Natural killer cell treated with Interleukin-12 subunit alpha and Interleukin-12 subunit beta and Interleukin-15 and Interleukin-18, amount 100 ng/mL, for 72 hours (primary cell): ENCODE measurements around the gene MIA2. TPM values are rescaled to one million over a fixed set of nuclear protein-coding genes. Genes with fewer than 3 reads are reported as not detected.
"Not testable (repeated sequence)": the region's sequence is repeated elsewhere in the genome, so short reads cannot be mapped to it uniquely, and the experiment has no call there.

Experiments used
- ATAC-seq, 2 donors: fragments of 150-1000 bp; cut with Tn5 transposase in 1 of 2; sonication (Bioruptor Pico), chemical (Tn5 transposase) in 1 of 2; 2 replicates each; pipeline ENCODE4 v1.10.0; 2021
- DNase-seq: peaks from one replicate; pipeline ENCODE4 v3.0.0; 2022; ENCODE audit warnings: low spot score
- H3K27ac Mint-ChIP-seq, 2 donors: 1 replicate in 1 of 2; 2 replicates in 1 of 2; pipeline ENCODE4 v1.8.0; 2022; ENCODE audit warnings: mixed read lengths in 2 of 2, mild to moderate bottlenecking in 1 of 2, moderate library complexity in 1 of 2
- H3K27me3 Mint-ChIP-seq, 2 donors: 1 replicate in 1 of 2; 2 replicates in 1 of 2; pipeline ENCODE4 v1.8.0; 2022; ENCODE audit warnings: mixed read lengths in 2 of 2
- H3K36me3 Mint-ChIP-seq: one replicate; pipeline ENCODE4 v1.8.0; 2022; ENCODE audit warnings: mixed read lengths
- H3K4me1 Mint-ChIP-seq, 2 donors: 1 replicate in 1 of 2; 2 replicates in 1 of 2; pipeline ENCODE4 v1.8.0; 2022; ENCODE audit warnings: low read depth in 2 of 2, mixed read lengths in 2 of 2, mild to moderate bottlenecking in 1 of 2
- H3K4me3 Mint-ChIP-seq: one replicate; pipeline ENCODE4 v1.8.0; 2022; ENCODE audit warnings: mixed read lengths
- H3K9me3 Mint-ChIP-seq: 2 replicates; pipeline ENCODE4 v1.8.0; 2022; ENCODE audit warnings: mixed read lengths
- total RNA-seq, 2 donors: library from RNA; stranded (reverse); gene quantifications; one replicate each; pipeline ENCODE4 v1.2.3, GENCODE V29; 2022

Gene MIA2
- total RNA-seq, 2 donors from 2014 or later, result 26.1 to 26.9 TPM

- H3K4me1 Mint-ChIP-seq, result peaks cover 33 to 36% of the 10 kb centered on the region in 2 donors
- H3K27ac Mint-ChIP-seq, result not testable (repeated sequence)
- H3K36me3 Mint-ChIP-seq, result peaks cover 27% of the 10 kb centered on the region
These were observed 125.4 kb downstream of the MIA2 start for GRCh38 chr14:39359069-39359468.

GRCh38 chr14:39360316-39360715 is 126.6 kb downstream of the MIA2 start:
- Mint-ChIP-seq H3K36me3 (peaks cover 35% of the 10 kb centered on the region), H3K9me3 (peaks cover 4% of the 10 kb centered on the region), H3K27me3 (no peaks in the 10 kb centered on the region), H3K27ac (no peak overlapping the region), H3K4me1 (peaks cover 33 to 36% of the 10 kb centered on the region in 2 donors), H3K4me3 (no peak overlapping the region)
- DNase-seq (no peak), ATAC-seq (no peak)

More at GRCh38 chr14:39359069-39359468, 125.4 kb downstream of the MIA2 start:
- ATAC-seq, DNase-seq, H3K27me3 Mint-ChIP-seq, H3K4me3 Mint-ChIP-seq, H3K9me3 Mint-ChIP-seq: not testable (repeated sequence)

- not testable (repeated sequence) for H3K9me3 Mint-ChIP-seq, DNase-seq, ATAC-seq, H3K27ac Mint-ChIP-seq, H3K27me3 Mint-ChIP-seq, H3K4me3 Mint-ChIP-seq
- H3K4me1 Mint-ChIP-seq, result peaks cover 29 to 37% of the 10 kb centered on the region in 2 donors
- H3K36me3 Mint-ChIP-seq, result peaks cover 42% of the 10 kb centered on the region
These were observed 127.8 kb downstream of the MIA2 start for GRCh38 chr14:39361556-39361955.

GRCh38 chr14:39364509-39364908 is 130.8 kb downstream of the MIA2 start:
- H3K9me3 Mint-ChIP-seq, result peaks cover 6% of the 10 kb centered on the region
- peaks cover 35% of the 10 kb centered on the region for H3K36me3 Mint-ChIP-seq
- no peak for DNase-seq
- H3K4me1 Mint-ChIP-seq, result peaks cover 26 to 28% of the 10 kb centered on the region in 2 donors
- no peak overlapping the region for H3K27ac Mint-ChIP-seq
- H3K4me3 Mint-ChIP-seq, result no peak overlapping the region
- no peaks in the 10 kb centered on the region for H3K27me3 Mint-ChIP-seq
- ATAC-seq, result no peak

GRCh38 chr14:39365354-39365753 is 131.6 kb downstream of the MIA2 start:
- Mint-ChIP-seq H3K36me3 (peaks cover 36% of the 10 kb centered on the region), H3K4me3 (no peak overlapping the region), H3K4me1 (peaks cover 22 to 26% of the 10 kb centered on the region in 2 donors), H3K27me3 (no peaks in the 10 kb centered on the region), H3K9me3 (peaks cover 6% of the 10 kb centered on the region), H3K27ac (no peak overlapping the region)
- DNase-seq (no peak), ATAC-seq (no peak)

- H3K36me3 Mint-ChIP-seq, result peaks cover 42% of the 10 kb centered on the region
These were observed 133.0 kb downstream of the MIA2 start for GRCh38 chr14:39366460-39367386.

GRCh38 chr14:39367387-39367751 is 133.7 kb downstream of the MIA2 start:
- DNase-seq, result no peak
- peaks cover 11 to 12% of the 10 kb centered on the region in 2 donors for H3K4me1 Mint-ChIP-seq
- peaks cover 39% of the 10 kb centered on the region for H3K36me3 Mint-ChIP-seq
- no peak overlapping the region for H3K4me3 Mint-ChIP-seq
- no peak for ATAC-seq
- no peak overlapping the region for H3K27ac Mint-ChIP-seq
- H3K27me3 Mint-ChIP-seq, result no peaks in the 10 kb centered on the region
- H3K9me3 Mint-ChIP-seq, result peaks cover 6% of the 10 kb centered on the region

More at GRCh38 chr14:39366460-39367386, 133.0 kb downstream of the MIA2 start:
- H3K4me3 Mint-ChIP-seq, result no peak overlapping the region
- H3K27me3 Mint-ChIP-seq, result no peaks in the 10 kb centered on the region
- peaks cover 13 to 15% of the 10 kb centered on the region in 2 donors for H3K4me1 Mint-ChIP-seq
- DNase-seq (no peak), ATAC-seq (peak in 1 of 2 donors; percentile 27)
- peaks cover 6% of the 10 kb centered on the region for H3K9me3 Mint-ChIP-seq
- H3K27ac Mint-ChIP-seq, result no peak overlapping the region

- no peaks in the 10 kb centered on the region for H3K27me3 Mint-ChIP-seq
- no peak for ATAC-seq
- peaks cover 7% of the 10 kb centered on the region in 2 donors for H3K4me1 Mint-ChIP-seq
- no peak for DNase-seq
- H3K9me3 Mint-ChIP-seq, result peaks cover 6% of the 10 kb centered on the region
- H3K36me3 Mint-ChIP-seq, result peaks cover 37% of the 10 kb centered on the region
- peak overlapping the region in 1 of 2 donors; percentile 45 for H3K27ac Mint-ChIP-seq
- no peak overlapping the region for H3K4me3 Mint-ChIP-seq
These were observed 134.7 kb downstream of the MIA2 start for GRCh38 chr14:39368261-39368959.

- peaks cover 31% of the 10 kb centered on the region for H3K36me3 Mint-ChIP-seq
These were observed 135.3 kb downstream of the MIA2 start for GRCh38 chr14:39369029-39369428.

GRCh38 chr14:39370415-39370814 is 136.7 kb downstream of the MIA2 start:
- ATAC-seq (no peak), DNase-seq (no peak)
- Mint-ChIP-seq H3K4me3 (no peak overlapping the region), H3K4me1 (peaks cover 7% of the 10 kb centered on the region in 2 donors), H3K36me3 (peaks cover 20% of the 10 kb centered on the region), H3K27ac (no peak overlapping the region), H3K27me3 (no peaks in the 10 kb centered on the region), H3K9me3 (peaks cover 2% of the 10 kb centered on the region)

More at GRCh38 chr14:39369029-39369428, 135.3 kb downstream of the MIA2 start:
- H3K9me3 Mint-ChIP-seq, result peaks cover 3% of the 10 kb centered on the region
- DNase-seq, result no peak
- no peaks in the 10 kb centered on the region for H3K27me3 Mint-ChIP-seq
- peak overlapping the region in 1 of 2 donors; percentile 45 for H3K27ac Mint-ChIP-seq
- no peak overlapping the region for H3K4me3 Mint-ChIP-seq
- no peak for ATAC-seq
- peaks cover 7% of the 10 kb centered on the region in 2 donors for H3K4me1 Mint-ChIP-seq

GRCh38 chr14:39372656-39373055 is 138.9 kb downstream of the MIA2 start:
- Mint-ChIP-seq H3K4me1 (peaks cover 6% of the 10 kb centered on the region in 2 donors), H3K27ac (no peak overlapping the region), H3K4me3 (no peak overlapping the region), H3K27me3 (no peaks in the 10 kb centered on the region), H3K36me3 (peaks cover 13% of the 10 kb centered on the region), H3K9me3 (no peaks in the 10 kb centered on the region)
- no peak for DNase-seq
- no peak for ATAC-seq

GRCh38 chr14:39374851-39375250 is 141.1 kb downstream of the MIA2 start:
- Mint-ChIP-seq H3K4me3 (no peak overlapping the region), H3K27ac (no peak overlapping the region), H3K27me3 (no peaks in the 10 kb centered on the region), H3K36me3 (peaks cover 13% of the 10 kb centered on the region), H3K9me3 (no peaks in the 10 kb centered on the region), H3K4me1 (peaks cover 0 to 3% of the 10 kb centered on the region in 2 donors)
- DNase-seq, result no peak
- ATAC-seq, result no peak

GRCh38 chr14:39376667-39377403 is 143.1 kb downstream of the MIA2 start:
- no peak for ATAC-seq
- Mint-ChIP-seq H3K27me3 (no peaks in the 10 kb centered on the region), H3K4me1 (peaks cover 3 to 9% of the 10 kb centered on the region in 2 donors)

More at GRCh38 chr14:39376667-39377403, 143.1 kb downstream of the MIA2 start:
- Mint-ChIP-seq H3K9me3 (no peaks in the 10 kb centered on the region), H3K27ac (no peak overlapping the region), H3K4me3 (no peak overlapping the region), H3K36me3 (peaks cover 7% of the 10 kb centered on the region)
- no peak for DNase-seq
